ENCODE data around the gene DES.
"Not testable (repeated sequence)": the region's sequence is repeated elsewhere in the genome, so short reads cannot be mapped to it uniquely, and the experiment has no call there.

DES gene

DNA sequence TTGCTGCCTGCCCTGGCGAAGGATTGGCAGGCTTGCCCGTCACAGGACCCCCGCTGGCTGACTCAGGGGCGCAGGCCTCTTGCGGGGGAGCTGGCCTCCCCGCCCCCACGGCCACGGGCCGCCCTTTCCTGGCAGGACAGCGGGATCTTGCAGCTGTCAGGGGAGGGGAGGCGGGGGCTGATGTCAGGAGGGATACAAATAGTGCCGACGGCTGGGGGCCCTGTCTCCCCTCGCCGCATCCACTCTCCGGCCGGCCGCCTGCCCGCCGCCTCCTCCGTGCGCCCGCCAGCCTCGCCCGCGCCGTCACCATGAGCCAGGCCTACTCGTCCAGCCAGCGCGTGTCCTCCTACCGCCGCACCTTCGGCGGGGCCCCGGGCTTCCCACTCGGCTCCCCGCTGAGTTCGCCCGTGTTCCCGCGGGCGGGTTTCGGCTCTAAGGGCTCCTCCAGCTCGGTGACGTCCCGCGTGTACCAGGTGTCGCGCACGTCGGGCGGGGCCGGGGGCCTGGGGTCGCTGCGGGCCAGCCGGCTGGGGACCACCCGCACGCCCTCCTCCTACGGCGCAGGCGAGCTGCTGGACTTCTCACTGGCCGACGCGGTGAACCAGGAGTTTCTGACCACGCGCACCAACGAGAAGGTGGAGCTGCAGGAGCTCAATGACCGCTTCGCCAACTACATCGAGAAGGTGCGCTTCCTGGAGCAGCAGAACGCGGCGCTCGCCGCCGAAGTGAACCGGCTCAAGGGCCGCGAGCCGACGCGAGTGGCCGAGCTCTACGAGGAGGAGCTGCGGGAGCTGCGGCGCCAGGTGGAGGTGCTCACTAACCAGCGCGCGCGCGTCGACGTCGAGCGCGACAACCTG is at the start of gene DES:
Gene DES (plus strand): TSS at position 223 of the 857 bp plus-strand sequence. CDS start 86 bp downstream, at position 309.
- no peak for ATAC-seq

DNA sequence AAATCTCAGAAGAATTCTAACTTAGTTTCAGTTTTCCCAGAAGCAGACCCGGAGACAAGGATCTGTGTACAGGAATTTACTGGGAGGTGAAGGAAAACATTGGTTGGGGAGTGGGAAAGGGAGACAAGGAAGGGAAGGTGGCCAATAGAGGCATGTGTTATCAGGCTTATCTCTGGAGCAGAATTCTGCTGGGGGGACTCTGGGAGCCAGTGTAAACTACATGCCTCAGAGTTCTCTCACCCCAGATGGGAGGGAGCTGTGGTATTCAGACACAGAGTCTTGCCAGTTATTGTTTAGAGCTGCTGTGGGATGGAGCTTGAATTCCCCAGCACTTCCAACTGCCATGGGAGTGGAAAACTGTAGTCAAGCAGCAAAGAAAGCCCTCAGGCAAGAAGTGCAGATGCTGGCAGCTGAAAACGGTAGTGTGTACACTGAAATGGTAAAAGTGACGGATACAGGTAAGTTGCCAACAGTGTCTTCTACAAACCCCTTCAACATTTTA is 49.4 kb upstream of the DES start:
- ATAC-seq, result no peak

DNA sequence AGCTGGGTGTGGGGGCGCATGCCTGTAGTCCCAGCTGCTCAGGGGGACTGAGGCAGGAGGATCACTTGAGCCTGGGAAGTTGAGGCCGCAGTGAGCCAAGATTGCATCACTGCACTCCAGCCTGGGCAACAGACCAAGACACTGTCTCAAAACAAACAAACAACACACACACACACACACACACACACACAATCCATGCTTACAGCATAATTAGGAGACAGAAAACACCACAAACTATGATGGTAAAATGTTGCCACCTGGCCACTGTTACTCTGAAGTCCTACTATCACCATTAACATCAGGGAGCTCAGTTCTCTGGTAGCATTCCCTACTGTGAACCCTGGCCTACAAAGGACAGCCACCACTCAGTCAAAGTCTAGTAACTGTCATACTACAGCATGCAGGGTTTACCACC is 48.7 kb upstream of the DES start:
- no peak for ATAC-seq

DNA sequence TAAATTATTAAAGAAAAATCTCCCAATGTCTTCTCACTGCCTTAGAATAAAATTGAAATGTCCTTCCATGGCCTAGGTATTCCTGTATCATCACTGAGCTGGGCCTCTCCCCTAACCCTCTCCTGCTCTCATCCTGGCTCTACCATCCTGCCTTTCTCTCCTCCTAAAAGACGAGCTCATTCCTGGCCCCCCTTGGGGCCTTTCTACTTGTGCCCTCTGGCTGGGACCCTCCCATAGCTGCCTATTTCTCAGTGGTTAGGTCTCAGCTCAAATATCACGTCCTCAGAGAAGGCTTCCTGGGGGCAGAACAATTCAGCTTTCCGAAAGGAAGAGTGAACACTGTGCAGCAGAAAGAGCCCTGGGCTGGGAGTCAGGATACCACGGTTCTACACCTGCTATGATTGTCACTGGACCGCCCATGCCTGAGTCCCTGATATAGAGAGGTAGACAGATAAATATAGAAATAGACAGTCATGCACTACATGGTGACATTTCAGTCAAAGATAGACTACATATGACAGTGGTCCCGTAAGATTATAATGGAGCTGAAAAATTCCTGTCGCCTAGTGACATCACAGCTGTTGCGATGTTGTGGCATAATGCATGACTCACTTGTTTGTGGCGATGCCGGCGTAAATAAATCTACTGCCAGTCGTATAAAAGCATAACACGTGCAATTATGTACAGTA is 39.9 kb upstream of the DES start:
- no peak for ATAC-seq

DNA sequence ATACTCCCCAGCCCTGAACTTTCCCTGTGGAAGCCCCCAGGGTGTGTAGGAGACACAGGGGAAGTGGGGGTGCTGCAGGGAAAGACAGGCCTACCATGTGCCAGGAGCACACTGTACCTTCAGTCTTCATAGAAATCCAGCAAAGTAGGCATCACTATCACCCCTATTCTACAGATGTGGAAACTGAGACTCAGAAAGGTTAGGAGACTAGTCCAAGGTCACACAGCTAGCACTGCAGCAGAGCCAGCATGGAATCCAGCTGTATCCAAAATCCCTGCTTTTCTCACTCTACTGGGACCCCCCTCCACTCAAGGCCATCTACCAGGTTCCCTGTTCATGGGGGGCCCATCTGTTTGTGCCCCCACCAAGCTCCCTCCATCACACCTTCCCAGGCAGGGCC is 37.3 kb upstream of the DES start:
- ATAC-seq, result no peak

DNA sequence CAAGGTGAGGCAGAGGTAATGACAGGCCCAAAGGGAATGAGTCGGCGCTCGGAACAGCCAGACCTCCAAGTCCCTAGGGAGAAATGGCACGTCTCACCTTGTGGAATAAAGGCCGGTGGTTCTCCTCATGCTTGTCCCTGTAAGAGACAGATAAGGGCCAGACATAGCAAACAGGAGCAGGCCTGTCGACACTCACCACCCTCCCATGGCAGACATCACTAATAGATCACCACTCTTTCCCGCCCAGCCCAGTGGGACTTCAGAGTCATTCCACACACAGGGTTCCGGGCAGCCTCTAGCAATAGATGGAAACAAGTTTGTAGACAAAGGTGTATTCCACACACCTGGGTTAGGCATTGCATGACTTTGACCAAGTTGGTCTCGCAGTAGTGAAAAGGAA is 36.7 kb upstream of the DES start:
- ATAC-seq, result no peak

DNA sequence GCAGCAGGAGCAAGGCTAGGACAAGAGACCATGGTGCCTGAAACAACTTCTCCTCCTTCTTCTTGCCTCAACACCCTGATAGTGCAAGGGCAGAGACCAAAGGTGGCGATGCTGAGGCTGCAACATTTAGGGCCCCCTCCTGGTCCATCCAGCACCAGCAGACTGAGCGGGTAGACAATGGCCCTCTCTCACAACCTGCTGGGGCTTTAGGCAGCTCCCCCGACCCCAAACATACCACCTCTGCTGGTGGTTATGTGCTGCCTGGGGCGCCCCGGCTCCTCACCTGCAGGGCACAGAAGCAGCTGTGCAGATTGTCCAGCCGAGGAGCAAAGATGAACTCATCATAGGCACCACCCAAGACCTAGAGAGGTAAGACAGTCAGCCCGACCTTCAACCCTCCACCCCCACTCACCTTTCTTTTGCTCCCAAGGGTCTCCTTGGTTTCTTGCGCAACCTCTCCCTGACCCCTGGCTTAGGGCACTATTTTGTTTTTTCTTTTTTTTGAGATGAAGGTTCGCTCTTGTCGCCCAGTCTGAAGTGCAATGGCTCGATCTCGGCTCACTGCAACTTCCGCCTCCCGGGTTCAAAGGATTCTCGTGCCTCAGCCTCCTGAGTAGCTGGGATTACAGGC is 34.0 kb upstream of the DES start:
- ATAC-seq, result no peak

DNA sequence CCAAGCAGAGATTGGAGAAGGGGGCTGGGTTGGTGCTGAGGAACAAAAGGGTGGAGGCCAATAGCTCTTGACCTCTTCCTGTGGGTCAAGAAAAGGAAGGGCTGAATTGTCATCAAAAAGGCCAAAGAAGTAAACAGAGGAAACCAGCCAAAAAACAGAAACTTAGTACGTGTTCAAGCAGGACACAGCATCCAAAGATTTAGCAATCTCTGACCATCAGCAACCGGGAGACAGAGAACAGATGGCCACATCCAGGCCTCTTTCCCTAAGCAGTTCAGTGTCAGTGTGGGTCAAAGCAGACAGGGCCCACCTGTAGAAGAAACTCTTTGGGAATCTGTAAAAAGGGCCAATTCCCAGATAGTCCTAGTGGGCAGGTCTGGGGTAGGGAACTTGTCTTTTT is 33.3 kb upstream of the DES start:
- no peak for ATAC-seq

DNA sequence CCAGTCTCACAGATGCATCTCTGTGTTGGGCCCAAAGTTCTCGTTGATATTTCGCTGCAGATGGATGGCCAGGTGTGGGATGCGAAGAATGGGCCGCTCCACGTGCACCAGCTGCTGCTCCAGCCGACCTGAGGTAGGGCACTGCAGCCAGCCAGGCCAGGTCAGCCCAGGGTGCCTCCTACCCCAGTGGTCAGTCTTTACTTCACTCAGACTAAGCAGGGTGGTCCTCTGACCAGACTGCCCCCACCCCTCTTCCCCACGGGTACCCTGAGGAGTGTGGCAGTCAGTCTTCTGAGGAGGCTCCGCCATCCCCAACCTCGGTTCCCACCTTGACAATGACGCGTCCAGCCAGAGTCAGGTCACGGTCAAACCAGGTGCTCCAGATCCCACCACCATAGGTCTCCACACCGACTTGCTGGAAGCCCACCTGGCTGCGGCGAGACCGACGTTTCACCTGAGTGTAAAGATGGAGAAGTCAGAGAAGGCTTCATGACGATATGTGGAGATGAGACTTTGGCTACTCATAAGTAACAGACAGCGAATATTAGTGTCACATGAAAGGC is 32.1 kb upstream of the DES start:
- no peak for ATAC-seq

DNA sequence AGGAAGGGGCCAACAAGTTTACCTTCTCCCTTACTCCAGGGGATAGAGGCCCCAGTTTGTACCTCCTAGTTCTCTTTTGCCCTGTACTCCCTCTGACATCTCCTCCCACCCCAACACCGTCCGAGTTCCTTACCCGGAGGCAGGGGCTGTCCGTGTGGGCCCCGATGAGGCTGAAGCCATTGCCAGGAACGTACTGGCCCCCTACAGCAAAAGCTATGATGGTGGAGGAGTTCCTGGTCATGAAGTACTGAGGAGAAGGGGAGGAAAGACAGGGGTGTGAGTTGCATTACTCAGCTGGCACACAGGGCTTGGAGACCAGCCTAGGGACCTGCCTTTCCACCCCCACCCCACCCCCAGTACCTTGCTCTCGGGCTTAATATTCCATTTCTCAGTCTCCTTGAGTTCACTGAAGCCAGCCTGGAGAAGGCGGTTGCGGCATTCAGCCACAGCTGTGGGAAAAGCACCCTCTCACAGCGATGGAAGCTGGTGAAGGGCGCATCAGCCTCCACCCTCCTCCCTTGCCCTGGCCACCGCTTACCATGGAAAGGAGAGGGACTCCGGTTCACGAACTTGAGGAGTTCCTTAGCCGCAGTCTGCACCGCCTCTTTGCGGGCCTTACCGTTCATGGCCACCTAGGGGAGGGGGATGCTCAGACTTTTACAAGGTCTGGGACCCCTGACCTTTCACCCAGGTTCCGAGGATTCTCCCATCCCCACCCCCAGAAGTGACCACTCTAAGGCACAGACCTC is 31.5 kb upstream of the DES start:
- ATAC-seq, result no peak

DNA sequence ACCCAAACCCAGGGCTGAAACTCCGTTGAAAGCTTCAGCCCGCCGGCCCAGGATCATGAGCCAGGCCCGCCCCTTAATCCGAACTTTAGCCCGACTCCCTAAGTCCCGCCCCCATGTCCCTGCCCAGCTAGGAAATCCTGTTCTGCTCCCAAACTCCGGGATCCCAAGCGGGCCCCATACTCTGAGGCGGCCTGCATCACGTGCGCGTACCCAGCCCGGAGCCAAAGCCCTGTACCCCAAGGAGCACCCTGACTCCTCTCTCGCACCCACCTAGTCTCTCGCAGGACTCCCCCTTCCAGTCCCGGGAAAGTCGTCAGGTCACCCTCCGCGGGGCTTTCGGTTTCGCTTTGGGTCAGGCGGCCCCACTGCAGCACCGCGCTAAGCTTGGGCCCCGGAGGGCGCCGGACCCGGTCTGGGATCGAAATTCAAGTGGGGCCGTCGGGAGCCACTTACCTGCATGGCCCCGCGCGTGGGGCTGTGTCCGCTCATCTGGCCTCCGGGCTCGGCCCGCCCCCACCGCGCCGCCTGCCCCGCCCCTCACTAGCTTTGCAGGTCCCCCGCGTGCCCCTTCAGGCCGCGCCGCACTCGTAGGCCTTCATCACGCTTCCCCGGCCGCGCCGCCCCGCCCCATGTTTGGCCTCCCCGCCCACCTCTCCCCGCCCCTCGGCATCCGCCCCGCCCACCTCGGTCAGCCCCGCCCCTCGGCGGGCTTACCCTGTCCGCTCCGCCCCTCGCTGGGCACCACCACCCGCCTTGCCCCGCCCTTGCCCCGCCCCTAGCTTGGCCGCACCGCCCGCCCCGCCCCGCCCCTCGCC is 30.7 kb upstream of the DES start, which contains the start of gene DNPEP:
Gene DNPEP (minus strand): TSS at position 607 of the 815 bp plus-strand sequence. CDS start 118 bp downstream, at position 489.
- peak; percentile 60 to 66 for ATAC-seq

DNA sequence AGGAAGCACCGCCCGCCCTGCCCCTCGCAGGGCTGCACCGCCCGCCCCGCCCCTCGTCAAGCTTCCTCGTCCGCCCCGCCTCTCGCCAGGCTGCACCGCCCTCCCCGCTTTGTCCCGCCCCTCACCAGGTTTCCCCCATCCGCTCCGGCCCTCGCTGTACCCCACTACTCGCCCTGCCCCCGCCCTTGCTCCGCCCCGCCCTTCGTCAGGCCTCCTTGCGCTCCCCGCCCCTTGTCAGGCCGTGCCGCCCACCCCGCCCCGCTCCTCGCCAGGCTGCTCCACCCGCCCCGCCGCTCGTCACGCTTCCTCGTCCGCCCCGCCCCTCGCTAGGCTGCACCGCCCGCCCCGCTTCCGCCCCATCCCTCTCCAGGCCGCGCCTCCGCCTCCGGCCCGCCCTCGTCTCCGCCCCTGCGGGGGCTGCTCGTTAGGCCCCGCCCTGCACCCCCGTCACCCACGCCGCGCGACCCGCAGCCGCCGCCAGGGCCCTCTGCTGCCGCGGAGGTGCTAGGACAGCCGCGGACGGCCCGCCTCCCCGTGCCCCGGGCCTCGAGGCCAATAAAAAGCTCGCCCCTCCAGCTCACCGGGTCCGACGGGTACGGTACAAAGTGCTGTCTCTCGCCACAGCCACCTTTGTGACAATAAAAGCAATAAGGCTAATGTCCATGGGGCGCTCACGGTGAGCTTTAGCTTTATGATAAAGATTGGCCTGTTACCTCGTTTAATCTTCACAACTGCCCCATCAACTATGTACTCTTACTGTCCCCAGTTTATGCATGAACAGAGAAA is 29.9 kb upstream of the DES start:
- ATAC-seq, result peak; percentile 75

DNA sequence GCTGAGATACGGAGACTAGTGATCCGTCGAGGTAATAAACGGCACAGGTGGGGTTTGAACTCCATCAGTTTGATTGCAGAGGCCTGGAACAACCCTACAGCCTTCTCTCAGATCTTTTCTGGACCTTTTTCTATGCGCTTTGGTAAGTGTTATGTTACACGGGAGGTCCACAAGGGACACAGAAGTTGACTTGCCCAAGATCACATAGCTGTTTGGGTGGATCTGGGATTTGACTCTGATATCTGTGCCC is 29.3 kb upstream of the DES start:
- ATAC-seq, result no peak

DNA sequence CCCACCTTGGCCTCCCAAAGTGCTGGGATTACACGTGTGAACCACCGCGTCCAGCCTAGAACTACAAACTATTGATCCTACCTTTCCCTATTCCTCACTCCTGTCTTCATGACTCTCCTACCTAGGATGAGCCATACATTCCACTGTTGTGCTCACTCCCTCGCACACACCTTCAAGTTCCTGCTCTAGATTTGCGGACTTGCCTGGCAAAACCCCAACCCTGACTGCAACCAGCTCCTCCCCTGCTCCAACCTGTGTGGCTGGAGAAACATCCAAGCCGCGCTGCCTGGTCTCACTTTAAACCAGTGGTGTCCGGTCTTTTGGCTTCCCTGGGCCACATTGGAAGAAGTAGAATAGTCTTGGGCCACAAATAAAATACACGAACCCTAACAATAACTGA is 25.4 kb upstream of the DES start:
- ATAC-seq, result no peak

DNA sequence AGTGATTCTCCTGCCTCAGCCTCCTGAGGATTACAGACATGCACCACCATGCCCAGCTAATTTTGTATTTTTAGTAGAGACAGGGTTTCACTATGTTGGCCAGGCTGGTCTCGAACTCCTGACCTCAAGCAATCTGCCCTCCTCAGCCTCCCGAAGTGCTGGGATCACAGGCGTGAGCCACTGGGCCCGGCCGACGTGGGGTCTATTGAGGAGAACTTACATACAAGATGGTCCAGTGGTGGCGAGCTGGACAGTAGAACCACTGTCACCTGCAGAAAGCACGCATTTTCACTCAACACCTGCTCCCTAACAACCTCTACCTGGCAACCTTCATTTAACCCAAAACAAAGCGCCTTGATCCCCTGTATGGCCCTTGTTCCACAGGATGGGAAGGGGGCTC is 23.1 kb upstream of the DES start:
- not testable (repeated sequence) for ATAC-seq

DNA sequence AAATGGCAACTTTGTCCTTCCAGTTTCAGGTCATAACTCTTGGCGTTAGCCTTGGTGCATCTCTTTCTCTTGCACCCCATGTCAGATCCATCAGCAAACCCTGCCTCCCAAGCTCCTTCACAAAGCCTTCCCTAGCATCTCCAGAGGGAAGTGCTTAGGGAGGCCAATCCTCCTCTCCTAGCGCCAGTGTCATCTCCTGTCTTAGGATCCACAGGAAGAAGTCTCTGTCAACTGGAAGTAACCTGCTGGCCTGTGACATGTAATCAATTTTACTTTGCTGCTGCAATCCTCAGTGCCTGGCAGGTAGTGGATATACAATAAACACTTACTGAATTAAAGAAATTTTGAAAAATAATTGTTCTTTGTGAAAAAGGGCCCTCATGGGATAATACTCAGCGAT is 22.6 kb upstream of the DES start:
- ATAC-seq, result no peak

DNA sequence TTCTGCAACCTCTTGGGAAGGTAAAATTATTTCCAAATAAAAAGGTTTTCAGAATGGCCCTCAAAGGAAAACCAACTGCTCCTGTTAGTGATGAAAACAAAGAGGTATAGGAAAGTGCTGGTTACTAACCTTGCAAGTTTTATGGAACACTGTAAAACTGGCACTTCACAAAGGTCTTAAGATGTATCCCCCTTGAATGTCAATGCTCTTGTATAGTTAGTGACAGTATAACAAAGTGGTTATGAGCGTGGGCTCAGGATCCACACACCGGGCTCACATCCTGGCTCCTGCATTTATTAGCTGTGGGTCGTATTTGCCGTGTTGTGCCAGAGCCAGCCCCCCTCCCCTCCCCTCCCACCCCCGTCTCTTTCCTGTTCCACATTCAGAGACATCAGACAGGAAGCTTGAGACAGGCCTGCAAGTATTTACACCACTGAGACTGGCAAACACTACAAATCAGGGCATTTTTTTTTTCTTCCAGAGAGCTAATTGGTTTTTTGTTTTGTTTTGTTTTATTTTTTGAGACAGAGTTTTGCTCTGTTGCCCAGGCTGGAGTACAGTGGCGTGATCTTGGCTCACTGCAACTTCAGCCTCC is 21.2 kb upstream of the DES start:
- ATAC-seq, result no peak

DNA sequence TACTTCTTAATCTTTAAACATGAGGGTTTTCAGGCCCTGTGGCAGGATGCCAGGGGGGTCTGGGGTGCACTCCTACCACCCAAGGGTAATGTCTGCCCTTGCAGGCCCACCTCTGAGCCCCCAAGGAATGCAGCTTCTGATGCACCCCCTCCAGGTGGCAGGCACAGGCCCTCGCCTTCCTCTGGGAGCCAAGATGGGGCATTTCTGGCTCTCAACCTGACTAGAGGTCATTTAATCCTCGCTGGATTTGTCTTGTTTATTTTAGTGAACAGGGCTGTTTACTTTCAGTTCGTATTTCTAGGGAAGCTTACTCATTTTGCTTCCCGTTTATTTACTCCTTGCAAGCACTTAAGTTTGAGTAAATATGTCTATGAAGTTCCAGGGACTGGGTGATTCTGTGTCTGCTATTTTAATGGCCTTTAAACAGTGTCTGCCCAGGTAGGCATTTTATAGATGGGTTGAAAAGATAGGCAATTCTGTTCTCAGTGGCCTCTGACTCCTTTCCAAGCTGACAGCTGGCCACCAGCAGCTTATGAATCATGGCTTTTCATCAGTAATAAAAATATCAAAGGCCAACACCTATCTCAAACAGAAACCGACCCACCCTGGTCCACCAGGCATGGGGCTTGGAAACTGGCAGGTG is 19.3 kb upstream of the DES start:
- ATAC-seq, result no peak

DNA sequence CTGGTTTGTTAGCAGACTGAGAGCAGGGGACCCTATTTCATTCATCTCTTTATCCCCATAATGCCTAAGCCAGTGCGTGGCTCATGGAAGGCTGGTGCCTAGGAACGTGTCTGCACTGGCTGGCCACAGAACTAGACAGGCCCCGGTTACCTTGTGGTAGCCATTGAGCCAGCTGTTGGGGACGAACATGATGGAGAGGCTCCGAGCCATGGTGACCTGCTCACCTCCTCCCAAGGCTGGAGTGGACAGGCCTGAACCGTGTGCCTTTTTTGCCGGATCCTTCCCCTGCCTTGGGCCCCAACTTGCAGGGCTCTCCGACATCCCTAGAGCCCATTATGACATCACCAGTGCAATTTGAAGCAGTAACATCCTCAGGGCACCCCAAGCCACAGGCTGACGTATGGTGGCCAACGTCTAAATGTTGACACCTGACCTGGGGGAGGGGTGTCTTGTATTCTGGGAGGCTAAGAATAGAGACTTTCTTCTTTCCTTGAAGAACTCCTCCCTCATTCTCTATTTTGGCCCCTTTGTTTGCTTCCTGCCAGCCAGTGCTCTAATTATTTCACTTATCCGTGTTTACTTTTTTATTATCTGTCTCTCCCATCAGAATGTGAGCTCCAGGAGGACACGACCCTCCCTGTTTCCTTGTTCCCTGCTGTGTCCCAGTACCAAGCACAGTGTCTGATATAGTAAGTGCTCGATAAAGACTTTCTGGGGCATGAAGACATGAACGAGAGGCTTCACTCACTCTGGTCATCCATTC is 18.3 kb upstream of the DES start:
- ATAC-seq, result no peak

All from activated CD4-positive, CD25-positive, alpha-beta regulatory T cell treated with anti-CD3 and anti-CD28 coated beads, Interleukin-2, amount 50 U/mL, for 24 hours (primary cell).